ENCODE data around the gene EPN3. TPM values are rescaled to one million over a fixed set of nuclear protein-coding genes. Genes with fewer than 3 reads are reported as not detected.

The EPN3 gene
- total RNA-seq, 2 experiments from 2014 or later: not detected

DNA sequence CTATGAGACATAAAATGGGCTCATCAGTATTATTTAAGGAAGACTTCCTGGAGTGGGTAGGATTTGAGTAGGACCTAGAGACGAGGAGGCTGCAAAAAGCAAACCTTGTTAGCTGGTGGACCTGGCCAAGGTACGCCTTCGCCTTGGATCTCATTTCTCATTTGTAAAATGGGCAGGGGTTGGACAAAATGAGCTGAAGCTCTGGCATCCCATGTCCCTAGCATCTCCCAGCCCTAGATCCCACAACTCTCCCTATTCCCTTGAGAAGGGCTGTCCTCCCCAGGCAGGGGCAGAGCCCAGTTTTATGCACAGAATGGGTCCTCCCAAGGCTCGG, 14.1 kb downstream of the EPN3 start:
- ATAC-seq (no peak), DNase-seq (no peak)
- peak overlapping the region; percentile 77 for H3K4me3 Mint-ChIP-seq
- H3K27me3 Mint-ChIP-seq (ENCODE audit: low read depth): peaks cover 13% of the 10 kb centered on the region
- CTCF ChIA-PET: interaction anchor here (0.6 to 4.8 kb wide), 8 partner anchors 66 to 377 kb away, joined by 3 to 28 read pairs (median 4); partner anchors contain the start of gene ANKRD40
- H3K36me3 Mint-ChIP-seq (ENCODE audit: low read depth): no peaks in the 10 kb centered on the region
- H3K9me3 Mint-ChIP-seq (ENCODE audit: insufficient read depth): no peaks in the 10 kb centered on the region
- no peak overlapping the region for H3K27ac Mint-ChIP-seq
- POLR2A ChIA-PET: interaction anchor here (0.6 kb wide), 2 partner anchors 64 to 149 kb away, joined by 3 read pairs; no protein-coding TSS in a partner anchor
- H3K4me1 Mint-ChIP-seq (ENCODE audit: low read depth): peaks cover 24% of the 10 kb centered on the region

DNA sequence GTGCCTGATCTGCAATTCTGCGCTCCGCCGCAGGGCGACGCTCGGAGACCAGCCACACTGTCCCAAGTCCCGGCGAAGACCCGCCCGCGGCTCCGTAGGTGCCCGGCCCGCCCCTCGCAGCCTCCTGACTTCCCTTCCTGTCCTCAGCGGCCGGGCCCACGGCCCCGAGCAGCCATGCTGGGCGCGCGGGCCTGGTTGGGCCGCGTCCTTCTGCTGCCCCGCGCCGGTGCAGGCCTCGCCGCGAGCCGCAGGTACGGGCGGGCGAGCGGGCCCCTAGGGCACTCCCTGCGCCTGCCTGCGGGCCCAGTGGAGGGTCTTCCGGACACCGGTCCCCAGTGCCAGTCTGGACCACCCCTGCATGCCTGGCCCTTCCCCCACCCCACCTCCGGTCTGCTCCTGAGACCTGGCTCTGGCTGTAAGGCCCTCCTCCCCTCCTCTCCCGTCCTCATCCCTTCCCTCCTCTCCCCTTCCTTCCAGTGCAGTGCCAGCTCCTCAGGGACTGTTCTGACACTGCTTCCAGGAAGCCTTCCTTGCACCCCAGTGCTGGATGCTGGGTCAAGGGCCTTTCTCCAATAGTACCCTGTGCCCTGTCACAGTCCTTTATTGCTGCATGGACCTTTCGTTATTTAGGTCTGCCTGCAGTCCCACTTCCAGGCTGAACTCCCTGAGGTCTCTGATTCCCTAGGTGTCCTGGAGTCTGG, 14.7 kb downstream of the EPN3 start, which contains the start of gene SPATA20:
Gene SPATA20, plus strand, starts transcription at position 140 of the 701 bp plus-strand sequence. Its CDS starts 35 bp downstream, at position 175.
- POLR2A ChIA-PET: interaction anchor here (0.6 kb wide), 2 partner anchors 64 to 148 kb away, joined by 3 read pairs; no protein-coding TSS in a partner anchor
- CTCF ChIA-PET: interaction anchor here (0.7 to 4.8 kb wide), 7 partner anchors 66 to 161 kb away, joined by 3 to 28 read pairs (median 4); partner anchors contain the start of gene ANKRD40
- Mint-ChIP-seq H3K9me3 (ENCODE audit: insufficient read depth) (no peaks in the 10 kb centered on the region), H3K27ac (peak within 1 kb of the TSS; percentile 88), H3K4me3 (peak within 1 kb of the TSS; percentile 77), H3K27me3 (ENCODE audit: low read depth) (peaks cover 13% of the 10 kb centered on the region), H3K36me3 (ENCODE audit: low read depth) (no peaks in the 10 kb centered on the region), H3K4me1 (ENCODE audit: low read depth) (peaks cover 22% of the 10 kb centered on the region)
- peak; percentile 93 for DNase-seq
- ATAC-seq: peak; percentile 93

DNA sequence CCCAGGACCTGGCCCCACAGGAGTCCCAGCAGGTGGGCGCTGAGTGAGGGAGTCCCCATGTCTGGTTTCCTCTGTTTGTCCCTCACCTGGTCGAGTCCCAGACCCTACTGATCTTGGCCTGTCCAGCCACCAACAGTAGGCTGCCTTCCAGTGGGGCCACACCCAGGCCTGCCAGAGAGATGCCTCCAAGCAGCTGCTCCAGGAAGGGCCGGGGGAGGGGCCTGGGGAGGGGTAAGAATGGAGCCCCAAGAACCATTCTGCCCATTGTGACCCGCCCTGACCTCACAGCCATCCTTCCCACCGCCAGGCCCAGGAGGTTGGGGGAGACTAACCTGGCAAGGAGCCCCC, 15.2 kb downstream of the EPN3 start:
- Mint-ChIP-seq H3K36me3 (ENCODE audit: low read depth) (no peaks in the 10 kb centered on the region), H3K4me1 (ENCODE audit: low read depth) (peaks cover 17% of the 10 kb centered on the region), H3K27ac (peak overlapping the region; percentile 88), H3K9me3 (ENCODE audit: insufficient read depth) (no peaks in the 10 kb centered on the region), H3K27me3 (ENCODE audit: low read depth) (peaks cover 13% of the 10 kb centered on the region), H3K4me3 (peak overlapping the region; percentile 77)
- no peak for ATAC-seq
- CTCF ChIA-PET: interaction anchor here (1.4 to 4.8 kb wide), 2 partner anchors 77 to 161 kb away, joined by 4 to 28 read pairs; partner anchors contain the start of gene ANKRD40
- POLR2A ChIA-PET: no interaction called here
- DNase-seq: no peak

DNA sequence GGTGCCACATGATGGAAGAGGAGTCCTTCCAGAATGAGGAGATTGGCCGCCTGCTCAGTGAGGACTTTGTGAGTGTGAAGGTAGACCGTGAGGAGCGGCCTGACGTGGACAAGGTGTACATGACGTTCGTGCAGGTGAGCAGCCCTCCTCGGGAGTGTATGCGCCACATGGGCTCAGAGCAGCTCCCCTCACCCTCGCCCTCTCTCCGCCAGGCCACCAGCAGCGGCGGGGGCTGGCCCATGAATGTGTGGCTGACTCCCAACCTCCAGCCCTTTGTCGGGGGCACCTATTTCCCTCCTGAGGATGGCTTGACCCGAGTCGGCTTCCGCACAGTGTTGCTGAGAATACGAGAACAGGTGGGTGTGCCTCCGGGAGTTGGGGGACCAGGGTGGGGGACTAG, 16.3 kb downstream of the EPN3 start:
- Mint-ChIP-seq H3K9me3 (ENCODE audit: insufficient read depth) (no peaks in the 10 kb centered on the region), H3K36me3 (ENCODE audit: low read depth) (no peaks in the 10 kb centered on the region), H3K4me3 (no peak overlapping the region), H3K27me3 (ENCODE audit: low read depth) (peaks cover 13% of the 10 kb centered on the region), H3K4me1 (ENCODE audit: low read depth) (peaks cover 11% of the 10 kb centered on the region), H3K27ac (no peak overlapping the region)
- CTCF ChIA-PET: interaction anchor here (2.2 kb wide), 1 partner anchor 79 kb away, joined by 9 read pairs; no protein-coding TSS in a partner anchor
- POLR2A ChIA-PET: no interaction called here
- DNase-seq: no peak
- ATAC-seq: no peak

DNA sequence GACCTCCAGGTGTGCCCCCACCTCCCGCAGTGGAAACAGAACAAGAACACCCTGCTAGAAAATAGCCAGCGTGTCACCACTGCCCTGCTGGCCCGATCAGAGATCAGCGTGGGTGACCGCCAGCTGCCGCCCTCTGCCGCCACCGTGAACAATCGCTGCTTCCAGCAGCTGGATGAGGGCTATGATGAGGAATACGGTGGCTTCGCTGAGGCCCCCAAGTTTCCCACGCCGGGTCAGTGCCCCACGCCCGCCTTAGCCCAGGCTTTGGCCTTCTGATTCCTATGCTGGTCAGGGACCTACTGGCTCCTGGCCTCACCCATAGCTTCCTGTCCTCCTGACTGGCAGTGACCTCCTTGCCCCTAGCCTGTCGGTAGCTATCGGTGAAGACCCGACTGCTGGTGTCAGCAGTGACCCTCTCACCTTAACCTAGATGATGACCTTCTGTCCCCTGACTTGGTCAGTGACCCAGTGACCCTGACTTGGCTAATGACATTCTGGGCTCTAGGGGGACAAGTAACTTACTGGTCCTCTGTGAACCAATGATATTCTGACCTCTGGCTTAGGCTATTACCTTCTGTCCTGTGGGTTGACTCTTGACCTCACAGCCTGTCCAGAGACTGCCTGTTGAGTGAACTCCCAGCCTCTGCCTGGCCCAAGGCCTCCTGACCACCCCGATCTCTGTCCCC, 16.9 kb downstream of the EPN3 start:
- no peak overlapping the region for H3K27ac Mint-ChIP-seq
- H3K36me3 Mint-ChIP-seq (ENCODE audit: low read depth): no peaks in the 10 kb centered on the region
- ATAC-seq (no peak), DNase-seq (no peak)
- H3K9me3 Mint-ChIP-seq (ENCODE audit: insufficient read depth): no peaks in the 10 kb centered on the region
- no peak overlapping the region for H3K4me3 Mint-ChIP-seq
- peaks cover 11% of the 10 kb centered on the region for H3K4me1 Mint-ChIP-seq (ENCODE audit: low read depth)
- ChIA-PET CTCF (interaction anchor here (0.6 to 2.2 kb wide), 2 partner anchors 79 to 81 kb away, joined by 3 to 9 read pairs; no protein-coding TSS in a partner anchor), POLR2A (no interaction called here)
- H3K27me3 Mint-ChIP-seq (ENCODE audit: low read depth): peaks cover 8% of the 10 kb centered on the region

DNA sequence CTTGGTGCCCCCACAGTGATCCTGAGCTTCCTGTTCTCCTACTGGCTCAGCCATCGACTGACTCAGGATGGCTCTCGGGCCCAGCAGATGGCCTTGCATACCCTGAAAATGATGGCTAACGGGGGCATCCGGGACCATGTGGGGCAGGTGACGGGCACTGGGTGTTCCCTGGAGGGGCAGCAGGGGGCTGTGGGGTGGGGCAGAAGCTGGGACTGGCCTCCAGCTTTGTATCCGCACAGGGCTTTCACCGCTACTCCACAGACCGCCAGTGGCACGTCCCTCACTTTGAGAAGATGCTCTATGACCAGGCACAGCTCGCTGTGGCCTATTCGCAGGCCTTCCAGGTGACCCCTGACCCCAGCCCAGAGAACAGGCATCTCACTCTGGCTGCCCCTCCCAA, 17.4 kb downstream of the EPN3 start:
- Mint-ChIP-seq H3K27me3 (ENCODE audit: low read depth) (peaks cover 6% of the 10 kb centered on the region), H3K36me3 (ENCODE audit: low read depth) (no peaks in the 10 kb centered on the region), H3K27ac (no peak overlapping the region), H3K4me1 (ENCODE audit: low read depth) (peaks cover 11% of the 10 kb centered on the region), H3K4me3 (no peak overlapping the region), H3K9me3 (ENCODE audit: insufficient read depth) (no peaks in the 10 kb centered on the region)
- POLR2A ChIA-PET: no interaction called here
- no peak for DNase-seq
- CTCF ChIA-PET: interaction anchor here (0.6 to 2.2 kb wide), 5 partner anchors 8 to 80 kb away, joined by 3 to 9 read pairs (median 5); partner anchors contain the start of gene CACNA1G
- ATAC-seq: no peak

DNA sequence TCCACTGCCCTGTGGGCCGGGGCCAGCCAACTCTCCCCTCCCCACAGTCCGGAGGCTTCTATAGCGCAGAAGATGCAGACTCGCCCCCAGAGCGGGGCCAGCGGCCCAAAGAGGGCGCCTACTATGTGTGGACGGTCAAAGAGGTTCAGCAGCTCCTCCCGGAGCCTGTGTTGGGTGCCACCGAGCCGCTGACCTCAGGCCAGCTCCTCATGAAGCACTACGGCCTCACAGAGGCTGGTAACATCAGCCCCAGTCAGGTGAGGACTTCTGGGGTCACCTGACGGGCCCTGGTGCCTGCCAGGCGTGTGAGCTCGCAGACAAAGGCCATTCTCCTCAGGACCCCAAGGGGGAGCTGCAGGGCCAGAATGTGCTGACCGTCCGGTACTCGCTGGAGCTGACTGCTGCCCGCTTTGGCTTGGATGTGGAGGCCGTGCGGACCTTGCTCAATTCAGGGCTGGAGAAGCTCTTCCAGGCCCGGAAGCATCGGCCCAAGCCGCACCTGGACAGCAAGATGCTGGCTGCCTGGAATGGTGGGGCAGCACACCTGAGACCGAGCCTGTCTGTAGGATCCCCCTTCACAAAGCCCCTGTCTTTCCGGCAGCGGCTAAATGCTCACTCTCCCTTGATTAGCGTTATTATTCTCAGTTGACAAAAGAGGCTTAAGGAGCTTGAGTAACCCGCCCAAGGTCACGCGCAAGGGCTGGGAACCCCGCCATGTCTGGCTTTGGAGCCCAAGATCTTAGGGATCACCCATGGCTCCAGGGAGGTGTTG, 18.3 kb downstream of the EPN3 start:
- DNase-seq: no peak
- POLR2A ChIA-PET: no interaction called here
- CTCF ChIA-PET: interaction anchor here (1.1 to 2.2 kb wide), 5 partner anchors 9 to 77 kb away, joined by 4 to 9 read pairs (median 5); partner anchors contain the start of gene CACNA1G
- H3K27ac Mint-ChIP-seq: no peak overlapping the region
- H3K9me3 Mint-ChIP-seq (ENCODE audit: insufficient read depth): no peaks in the 10 kb centered on the region
- peaks cover 11% of the 10 kb centered on the region for H3K4me1 Mint-ChIP-seq (ENCODE audit: low read depth)
- no peak overlapping the region for H3K4me3 Mint-ChIP-seq
- H3K27me3 Mint-ChIP-seq (ENCODE audit: low read depth): no peaks in the 10 kb centered on the region
- H3K36me3 Mint-ChIP-seq (ENCODE audit: low read depth): no peaks in the 10 kb centered on the region
- ATAC-seq: no peak

DNA sequence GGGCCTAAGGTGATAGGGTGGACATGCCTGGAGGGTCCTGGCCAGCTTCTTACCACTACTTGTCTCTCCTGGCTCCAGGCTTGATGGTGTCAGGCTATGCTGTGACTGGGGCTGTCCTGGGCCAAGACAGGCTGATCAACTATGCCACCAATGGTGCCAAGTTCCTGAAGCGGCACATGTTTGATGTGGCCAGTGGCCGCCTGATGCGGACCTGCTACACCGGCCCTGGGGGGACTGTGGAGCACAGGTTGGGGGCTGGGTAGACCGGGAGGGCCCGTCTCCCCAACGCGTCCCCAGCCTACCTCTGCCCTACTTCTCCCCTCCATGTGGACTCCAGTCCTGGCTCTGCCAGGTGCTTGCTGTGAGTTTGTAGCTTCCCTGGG, 18.9 kb downstream of the EPN3 start:
- Mint-ChIP-seq H3K9me3 (ENCODE audit: insufficient read depth) (no peaks in the 10 kb centered on the region), H3K4me3 (no peak overlapping the region), H3K4me1 (ENCODE audit: low read depth) (peaks cover 11% of the 10 kb centered on the region), H3K27ac (no peak overlapping the region), H3K27me3 (ENCODE audit: low read depth) (no peaks in the 10 kb centered on the region), H3K36me3 (ENCODE audit: low read depth) (no peaks in the 10 kb centered on the region)
- POLR2A ChIA-PET: no interaction called here
- ATAC-seq: no peak
- DNase-seq: no peak
- CTCF ChIA-PET: interaction anchor here (1.1 to 2.2 kb wide), 5 partner anchors 9 to 75 kb away, joined by 4 to 5 read pairs (median 4); partner anchors contain the start of gene CACNA1G

DNA sequence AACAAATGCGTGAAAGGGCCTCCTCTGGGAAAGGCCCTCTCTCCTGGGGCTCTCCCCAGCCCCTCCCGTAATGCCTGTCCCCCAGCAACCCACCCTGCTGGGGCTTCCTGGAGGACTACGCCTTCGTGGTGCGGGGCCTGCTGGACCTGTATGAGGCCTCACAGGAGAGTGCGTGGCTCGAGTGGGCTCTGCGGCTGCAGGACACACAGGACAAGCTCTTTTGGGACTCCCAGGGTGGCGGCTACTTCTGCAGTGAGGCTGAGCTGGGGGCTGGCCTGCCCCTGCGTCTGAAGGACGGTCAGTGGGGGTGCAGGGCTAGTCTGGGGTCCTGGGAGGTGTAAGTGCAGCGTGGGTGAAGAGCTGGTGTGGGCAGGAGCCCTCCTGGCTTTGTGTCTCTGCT, 19.3 kb downstream of the EPN3 start:
- no peak for DNase-seq
- ChIA-PET CTCF (interaction anchor here (1.2 to 2.2 kb wide), 2 partner anchors 11 to 74 kb away, joined by 4 read pairs; no protein-coding TSS in a partner anchor), POLR2A (no interaction called here)
- Mint-ChIP-seq H3K4me3 (no peak overlapping the region), H3K27me3 (ENCODE audit: low read depth) (no peaks in the 10 kb centered on the region), H3K36me3 (ENCODE audit: low read depth) (no peaks in the 10 kb centered on the region), H3K4me1 (ENCODE audit: low read depth) (peaks cover 7% of the 10 kb centered on the region), H3K9me3 (ENCODE audit: insufficient read depth) (no peaks in the 10 kb centered on the region), H3K27ac (no peak overlapping the region)
- ATAC-seq: no peak

DNA sequence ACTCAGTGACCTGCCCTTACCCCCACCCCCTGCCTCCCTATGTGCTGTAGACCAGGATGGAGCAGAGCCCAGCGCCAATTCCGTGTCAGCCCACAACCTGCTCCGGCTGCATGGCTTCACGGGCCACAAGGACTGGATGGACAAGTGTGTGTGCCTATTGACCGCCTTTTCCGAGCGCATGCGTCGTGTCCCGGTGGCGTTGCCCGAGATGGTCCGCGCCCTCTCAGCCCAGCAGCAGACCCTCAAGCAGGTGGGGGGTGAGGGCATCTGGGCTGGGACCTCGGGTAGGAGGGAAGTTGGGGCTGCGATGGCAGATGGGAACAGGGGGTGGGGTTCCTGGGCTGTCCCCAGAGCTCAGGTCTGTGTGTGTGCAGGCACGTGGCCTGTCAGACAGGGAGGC, 21.7 kb downstream of the EPN3 start:
- no peak overlapping the region for H3K27ac Mint-ChIP-seq
- no peak overlapping the region for H3K4me3 Mint-ChIP-seq
- ATAC-seq: no peak
- POLR2A ChIA-PET: no interaction called here
- DNase-seq: no peak
- H3K27me3 Mint-ChIP-seq (ENCODE audit: low read depth): peaks cover 19% of the 10 kb centered on the region
- H3K9me3 Mint-ChIP-seq (ENCODE audit: insufficient read depth): no peaks in the 10 kb centered on the region
- H3K36me3 Mint-ChIP-seq (ENCODE audit: low read depth): no peaks in the 10 kb centered on the region
- peaks cover 2% of the 10 kb centered on the region for H3K4me1 Mint-ChIP-seq (ENCODE audit: low read depth)
- CTCF ChIA-PET: no interaction called here

DNA sequence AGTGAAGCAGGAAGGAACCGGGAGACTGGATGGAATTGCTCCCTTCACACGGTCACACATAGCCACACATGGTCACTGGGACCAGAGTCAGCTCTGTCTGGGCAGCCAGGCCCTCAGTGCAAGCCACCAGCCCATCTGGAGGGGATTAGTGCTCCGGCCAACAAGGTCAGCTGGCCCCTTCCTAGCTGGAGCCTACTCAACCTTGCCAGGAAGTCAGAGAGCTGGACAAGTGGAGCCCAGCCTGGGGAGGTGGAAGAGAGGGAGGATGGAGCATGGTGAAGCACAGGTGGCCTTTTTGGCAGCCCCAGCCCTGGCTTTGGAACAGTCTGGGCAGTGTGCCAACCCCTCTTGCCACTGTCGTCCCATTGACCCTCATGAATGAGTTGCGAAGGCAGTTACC, 24.3 kb downstream of the EPN3 start:
- Mint-ChIP-seq H3K9me3 (ENCODE audit: insufficient read depth) (no peaks in the 10 kb centered on the region), H3K4me1 (ENCODE audit: low read depth) (peaks cover 12% of the 10 kb centered on the region), H3K4me3 (no peak overlapping the region), H3K36me3 (ENCODE audit: low read depth) (no peaks in the 10 kb centered on the region), H3K27me3 (ENCODE audit: low read depth) (peaks cover 29% of the 10 kb centered on the region), H3K27ac (no peak overlapping the region)
- DNase-seq (no peak), ATAC-seq (no peak)
- ChIA-PET POLR2A (no interaction called here), CTCF (interaction anchor here (1.4 kb wide), 1 partner anchor 14 kb away, joined by 3 read pairs; no protein-coding TSS in a partner anchor)

All from activated CD8-positive, alpha-beta T cell treated with anti-CD3 and anti-CD28 coated beads, Interleukin-2, amount 10 ng/mL, durations not matched to agents 7 days and 5 days (primary cell).